OCI-LY1 (cell line): ENCODE data around the gene GHRL.

Experiments used
- EZH2 ChIP-seq: fragments of 200-600 bp; sonication (generic), shearing (Covaris generic); IDR thresholded peaks from 2 replicates; pipeline ENCODE4 v1.8.0; 2017; ENCODE audit warnings: borderline replicate concordance, mixed run types, mild to moderate bottlenecking, antibody characterized with exemption, low read length, moderate library complexity, mixed read lengths
- TF ChIP-seq, protein P1 (sequence below): fragments of 200-600 bp; sonication (generic), shearing (Covaris generic); IDR thresholded peaks from 2 replicates; pipeline ENCODE4 v1.5.1; 2017; ENCODE audit warnings: mild to moderate bottlenecking, antibody characterized with exemption, low read length, moderate library complexity, mixed read lengths

DNA sequence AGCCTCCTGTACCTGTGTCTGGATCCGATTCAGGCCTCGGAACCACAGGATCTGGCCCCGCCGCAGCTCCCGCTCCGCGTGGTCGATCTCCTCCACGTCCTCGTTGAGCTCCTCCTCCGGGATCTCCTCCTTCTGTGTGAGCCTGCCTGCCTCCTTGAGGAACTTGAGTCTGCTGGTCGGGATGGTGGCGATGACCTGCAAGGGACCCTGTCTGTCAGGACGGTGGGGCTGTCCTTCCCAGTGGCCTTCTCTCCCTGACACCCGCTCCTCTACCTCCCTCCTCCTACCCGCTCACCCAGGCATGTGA lies 45.4 kb upstream of the GHRL start:
- TF ChIP-seq, protein P1, sequence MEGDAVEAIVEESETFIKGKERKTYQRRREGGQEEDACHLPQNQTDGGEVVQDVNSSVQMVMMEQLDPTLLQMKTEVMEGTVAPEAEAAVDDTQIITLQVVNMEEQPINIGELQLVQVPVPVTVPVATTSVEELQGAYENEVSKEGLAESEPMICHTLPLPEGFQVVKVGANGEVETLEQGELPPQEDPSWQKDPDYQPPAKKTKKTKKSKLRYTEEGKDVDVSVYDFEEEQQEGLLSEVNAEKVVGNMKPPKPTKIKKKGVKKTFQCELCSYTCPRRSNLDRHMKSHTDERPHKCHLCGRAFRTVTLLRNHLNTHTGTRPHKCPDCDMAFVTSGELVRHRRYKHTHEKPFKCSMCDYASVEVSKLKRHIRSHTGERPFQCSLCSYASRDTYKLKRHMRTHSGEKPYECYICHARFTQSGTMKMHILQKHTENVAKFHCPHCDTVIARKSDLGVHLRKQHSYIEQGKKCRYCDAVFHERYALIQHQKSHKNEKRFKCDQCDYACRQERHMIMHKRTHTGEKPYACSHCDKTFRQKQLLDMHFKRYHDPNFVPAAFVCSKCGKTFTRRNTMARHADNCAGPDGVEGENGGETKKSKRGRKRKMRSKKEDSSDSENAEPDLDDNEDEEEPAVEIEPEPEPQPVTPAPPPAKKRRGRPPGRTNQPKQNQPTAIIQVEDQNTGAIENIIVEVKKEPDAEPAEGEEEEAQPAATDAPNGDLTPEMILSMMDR, result no peak
- TF ChIP-seq EZH2, result no peak
